ENCODE results near the gene ME3.
"Not testable (repeated sequence)": the region's sequence is repeated elsewhere in the genome, so short reads cannot be mapped to it uniquely, and the experiment has no call there.

DNA sequence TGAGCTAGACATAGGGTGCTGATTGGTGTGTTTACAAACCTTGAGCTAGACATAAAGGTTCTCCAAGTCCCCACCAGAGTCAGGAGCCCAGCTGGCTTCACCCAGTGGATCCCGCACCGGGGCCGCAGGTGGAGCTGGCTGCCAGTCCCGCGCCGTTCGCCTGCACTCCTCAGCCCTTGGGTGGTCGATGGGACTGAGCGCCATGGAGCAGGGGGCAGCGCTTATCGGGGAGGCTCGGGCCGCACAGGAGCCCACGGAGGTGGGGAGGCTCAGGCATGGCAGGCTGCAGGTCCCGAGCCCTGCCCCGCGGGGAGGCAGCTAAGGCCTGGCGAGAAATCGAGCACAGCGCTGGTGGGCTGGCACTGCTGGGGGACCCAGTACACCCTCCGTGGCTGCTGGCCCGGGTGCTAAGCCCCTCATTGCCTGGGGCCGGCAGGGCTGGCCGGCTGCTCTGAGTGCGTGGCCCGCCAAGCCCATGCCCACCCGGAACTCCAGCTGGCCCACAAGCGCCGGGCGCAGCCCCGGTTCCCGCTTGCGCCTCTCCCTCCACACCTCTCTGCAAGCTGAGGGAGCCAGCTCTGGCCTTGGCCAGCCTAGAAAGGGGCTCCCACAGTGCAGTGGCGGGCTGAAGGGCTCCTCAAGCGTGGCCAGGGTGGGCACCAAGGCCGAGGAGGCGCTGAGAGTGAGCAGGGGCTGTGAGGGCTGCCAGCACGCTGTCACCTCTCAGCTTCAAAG, 238.9 kb downstream of the ME3 start:
- TF ChIP-seq ZNF274 (IDR thresholded peaks at IDR 0.05; ENCODE audit: low read depth, low read length); SUZ12 (IDR thresholded peaks at IDR 0.05; ENCODE audit: extremely low read depth, insufficient read depth, insufficient read length): not testable (repeated sequence)
